IPS-20b (cell line): ENCODE measurements around the gene TAGLN.

ENCODE experiments used
- H3K27ac ChIP-seq: one replicate; pipeline ENCODE4 v1.5.1; 2013; ENCODE audit warnings: low read length
- H3K27me3 ChIP-seq: 2 replicates; pipeline ENCODE4 v1.6.1; 2013; ENCODE audit warnings: mild to moderate bottlenecking, low read length, inconsistent platforms; ENCODE audit not compliant: insufficient read depth
- H3K36me3 ChIP-seq: 2 replicates; pipeline ENCODE4 v1.6.1; 2013; ENCODE audit warnings: low read depth, mild to moderate bottlenecking, inconsistent platforms, low read length, moderate library complexity; ENCODE audit not compliant: insufficient read depth
- H3K4me1 ChIP-seq: 2 replicates; pipeline ENCODE4 v1.6.1; 2013; ENCODE audit warnings: mild to moderate bottlenecking, control low read depth, inconsistent platforms, low read length, moderate library complexity; ENCODE audit not compliant: insufficient read depth
- H3K4me3 ChIP-seq: 2 replicates; pipeline ENCODE4 v1.5.1; 2013; ENCODE audit warnings: mild to moderate bottlenecking, low read length, inconsistent platforms
- H3K9ac ChIP-seq: 2 replicates; pipeline ENCODE4 v1.6.1; 2013; ENCODE audit warnings: low read depth, mild to moderate bottlenecking, inconsistent platforms, low read length, moderate library complexity
- H3K9me3 ChIP-seq: 2 replicates; pipeline ENCODE4 v1.6.1; 2013; ENCODE audit warnings: mild to moderate bottlenecking, low read depth, low read length, inconsistent platforms; ENCODE audit not compliant: insufficient read depth

The TAGLN gene

GRCh38 chr11:117172724-117173421 is 26.3 kb upstream of the TAGLN start:
- H3K9ac ChIP-seq = no peak overlapping the region
- no peaks in the 10 kb centered on the region for H3K9me3 ChIP-seq
- H3K4me1 ChIP-seq = peaks cover 6% of the 10 kb centered on the region; the same call in 1 of the 2 replicates
- H3K4me3 ChIP-seq = no peak overlapping the region
- H3K27ac ChIP-seq = no peak overlapping the region
- H3K36me3 ChIP-seq = peaks cover 49% of the 10 kb centered on the region
- H3K27me3 ChIP-seq = no peaks in the 10 kb centered on the region

GRCh38 chr11:117175104-117175503 is 24.1 kb upstream of the TAGLN start:
- Histone ChIP-seq H3K36me3 (peaks cover 27% of the 10 kb centered on the region), H3K4me3 (no peak overlapping the region), H3K27ac (no peak overlapping the region), H3K9me3 (no peaks in the 10 kb centered on the region), H3K9ac (no peak overlapping the region), H3K27me3 (peaks cover 7% of the 10 kb centered on the region; the same call in 1 of the 2 replicates), H3K4me1 (peaks cover 18% of the 10 kb centered on the region)

GRCh38 chr11:117175781-117176180 is 23.4 kb upstream of the TAGLN start:
- no peaks in the 10 kb centered on the region for H3K9me3 ChIP-seq
- H3K4me1 ChIP-seq = peaks cover 18% of the 10 kb centered on the region
- H3K36me3 ChIP-seq = peaks cover 20% of the 10 kb centered on the region
- H3K27ac ChIP-seq = no peak overlapping the region
- H3K27me3 ChIP-seq = peaks cover 14% of the 10 kb centered on the region; the same call in 1 of the 2 replicates
- no peak overlapping the region for H3K9ac ChIP-seq
- H3K4me3 ChIP-seq = no peak overlapping the region

GRCh38 chr11:117176186-117176585 is 23.0 kb upstream of the TAGLN start:
- H3K4me1 ChIP-seq = peaks cover 18% of the 10 kb centered on the region
- peaks cover 16% of the 10 kb centered on the region for H3K36me3 ChIP-seq
- peaks cover 17% of the 10 kb centered on the region; the same call in 1 of the 2 replicates for H3K27me3 ChIP-seq
- no peak overlapping the region for H3K27ac ChIP-seq
- H3K4me3 ChIP-seq = no peak overlapping the region
- H3K9ac ChIP-seq = no peak overlapping the region
- no peaks in the 10 kb centered on the region for H3K9me3 ChIP-seq

GRCh38 chr11:117177534-117178209 is 21.5 kb upstream of the TAGLN start:
- Histone ChIP-seq H3K27me3 (peaks cover 17% of the 10 kb centered on the region; the same call in 1 of the 2 replicates), H3K4me1 (peaks cover 15% of the 10 kb centered on the region), H3K9me3 (no peaks in the 10 kb centered on the region), H3K4me3 (peak overlapping the region; percentile 89; the same call in 1 of the 2 replicates), H3K9ac (peak overlapping the region; percentile 82; the same call in 1 of the 2 replicates), H3K36me3 (peaks cover 13% of the 10 kb centered on the region), H3K27ac (peak overlapping the region; percentile 76)

- H3K9me3 ChIP-seq = no peaks in the 10 kb centered on the region
- H3K27ac ChIP-seq = peak within 1 kb of the TSS; percentile 76
- H3K9ac ChIP-seq = peak within 1 kb of the TSS; percentile 82; the same call in 1 of the 2 replicates
- peaks cover 15% of the 10 kb centered on the region for H3K4me1 ChIP-seq
- peaks cover 15% of the 10 kb centered on the region for H3K36me3 ChIP-seq
- peaks cover 17% of the 10 kb centered on the region; the same call in 1 of the 2 replicates for H3K27me3 ChIP-seq
- H3K4me3 ChIP-seq = peak within 1 kb of the TSS; percentile 89
Measured at GRCh38 chr11:117178210-117179034, 20.7 kb upstream of the TAGLN start, which contains the start of gene SIDT2. Gene SIDT2, plus strand, starts transcription at chr11:117178743. Its CDS starts 521 bp downstream, at chr11:117179264.

GRCh38 chr11:117179048-117179999 is 19.8 kb upstream of the TAGLN start:
- Histone ChIP-seq H3K36me3 (peaks cover 15% of the 10 kb centered on the region), H3K27me3 (peaks cover 17% of the 10 kb centered on the region; the same call in 1 of the 2 replicates), H3K4me3 (peak overlapping the region; percentile 89), H3K9me3 (no peaks in the 10 kb centered on the region), H3K4me1 (peaks cover 15% of the 10 kb centered on the region), H3K9ac (peak overlapping the region; percentile 71; the same call in 1 of the 2 replicates), H3K27ac (no peak overlapping the region)

- peaks cover 17% of the 10 kb centered on the region; the same call in 1 of the 2 replicates for H3K27me3 ChIP-seq
- H3K4me3 ChIP-seq = peak overlapping the region; percentile 89
- H3K27ac ChIP-seq = no peak overlapping the region
- H3K4me1 ChIP-seq = peaks cover 15% of the 10 kb centered on the region
- H3K9me3 ChIP-seq = no peaks in the 10 kb centered on the region
- peaks cover 15% of the 10 kb centered on the region for H3K36me3 ChIP-seq
- H3K9ac ChIP-seq = peak overlapping the region; percentile 71; the same call in 1 of the 2 replicates
Measured at GRCh38 chr11:117180020-117180419, 19.1 kb upstream of the TAGLN start.

- H3K36me3 ChIP-seq = peaks cover 12% of the 10 kb centered on the region
- H3K9ac ChIP-seq = peak overlapping the region; percentile 23; the same call in 1 of the 2 replicates
- no peaks in the 10 kb centered on the region for H3K9me3 ChIP-seq
- peaks cover 17% of the 10 kb centered on the region; the same call in 1 of the 2 replicates for H3K27me3 ChIP-seq
- H3K4me1 ChIP-seq = peaks cover 15% of the 10 kb centered on the region
- H3K4me3 ChIP-seq = no peak overlapping the region
- H3K27ac ChIP-seq = no peak overlapping the region
Measured at GRCh38 chr11:117180661-117181585, 18.2 kb upstream of the TAGLN start.
